SK-N-SH (cell line): ENCODE data around the gene UNKL.

Source experiments
- CTCF ChIP-seq: fragments of 200-600 bp; sonication (generic); IDR thresholded peaks from 2 replicates; pipeline ENCODE4 v1.6.1; 2017; ENCODE audit warnings: antibody characterized with exemption, mild to moderate bottlenecking, moderate library complexity
- EZH2phosphoT487 ChIP-seq: fragments of 200-600 bp; sonication (generic); IDR thresholded peaks from 2 replicates; pipeline ENCODE4 v1.6.1; 2017; ENCODE audit warnings: low read depth, mixed run types, mild to moderate bottlenecking, antibody characterized with exemption, moderate library complexity, borderline replicate concordance
- FOXM1 ChIP-seq: IDR thresholded peaks from 2 replicates; pipeline ENCODE4 v1.4.0; 2012; ENCODE audit warnings: low read depth, mild to moderate bottlenecking
- MAX ChIP-seq: IDR thresholded peaks from 2 replicates; pipeline ENCODE4 v1.4.0; 2012; ENCODE audit warnings: low read depth
- POLR2AphosphoS5 ChIP-seq: IDR thresholded peaks from 2 replicates; pipeline ENCODE4 v1.6.1; 2012; ENCODE audit warnings: low read depth, low read length
- SIN3A ChIP-seq: IDR thresholded peaks from 2 replicates; pipeline ENCODE4 v1.6.1; 2012; ENCODE audit warnings: low read depth, mild to moderate bottlenecking, low read length, moderate library complexity, borderline replicate concordance
- TAF1 ChIP-seq: IDR thresholded peaks from 2 replicates; pipeline ENCODE4 v1.6.1; 2012; ENCODE audit warnings: low read depth, mild to moderate bottlenecking, low read length, moderate library complexity, borderline replicate concordance
- YY1 ChIP-seq: IDR thresholded peaks from 2 replicates; pipeline ENCODE4 v1.4.0; 2012; ENCODE audit warnings: low read depth, mild to moderate bottlenecking
- TF ChIP-seq, protein P1 (sequence below): IDR thresholded peaks from 2 replicates; pipeline ENCODE4 v1.6.1; 2012; ENCODE audit warnings: mild to moderate bottlenecking, low read depth, low read length, moderate library complexity

DNA sequence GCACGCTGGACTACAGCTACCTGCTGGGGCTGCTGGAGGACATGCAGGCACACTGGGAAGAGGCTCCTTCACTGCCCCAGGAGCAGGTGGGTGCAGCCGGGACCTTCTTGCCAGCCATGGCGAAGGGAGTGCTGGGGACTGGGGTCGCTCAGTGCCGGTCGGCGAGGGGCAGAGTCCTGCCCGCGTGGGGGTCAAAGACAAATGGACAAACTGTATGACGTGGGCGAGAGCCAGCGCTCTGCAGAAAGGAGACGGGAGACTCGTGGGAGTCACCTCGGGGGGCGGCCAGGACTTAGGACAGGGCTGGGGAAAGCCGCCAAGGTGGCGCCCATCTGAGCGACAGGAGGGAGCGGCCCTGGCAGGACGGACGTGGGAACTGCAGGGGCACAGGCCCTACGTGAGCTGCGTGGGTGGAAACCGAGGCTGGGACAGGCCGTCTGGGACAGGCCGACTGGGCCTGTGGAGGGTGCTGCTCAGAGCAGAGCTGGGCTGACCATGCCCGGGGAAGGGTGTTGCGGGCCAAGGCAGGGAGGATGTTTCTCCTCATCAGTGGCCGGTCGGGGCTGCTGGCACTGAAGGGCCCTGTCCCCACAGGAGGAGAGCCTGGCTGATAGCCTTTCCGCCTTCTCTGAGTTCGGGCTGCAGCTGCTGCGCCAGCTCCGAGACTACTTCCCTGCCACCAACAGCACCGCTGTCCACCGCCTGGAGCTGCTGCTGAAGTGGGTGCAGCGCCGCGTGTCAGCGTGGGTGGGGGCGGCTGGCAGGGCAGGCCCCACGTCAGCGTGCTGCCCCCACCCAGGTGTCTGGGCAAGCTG, 70.9 kb downstream of the UNKL start:
- TF ChIP-seq CTCF: no peak
- no peak for TF ChIP-seq POLR2AphosphoS5
- TF ChIP-seq, protein P1, sequence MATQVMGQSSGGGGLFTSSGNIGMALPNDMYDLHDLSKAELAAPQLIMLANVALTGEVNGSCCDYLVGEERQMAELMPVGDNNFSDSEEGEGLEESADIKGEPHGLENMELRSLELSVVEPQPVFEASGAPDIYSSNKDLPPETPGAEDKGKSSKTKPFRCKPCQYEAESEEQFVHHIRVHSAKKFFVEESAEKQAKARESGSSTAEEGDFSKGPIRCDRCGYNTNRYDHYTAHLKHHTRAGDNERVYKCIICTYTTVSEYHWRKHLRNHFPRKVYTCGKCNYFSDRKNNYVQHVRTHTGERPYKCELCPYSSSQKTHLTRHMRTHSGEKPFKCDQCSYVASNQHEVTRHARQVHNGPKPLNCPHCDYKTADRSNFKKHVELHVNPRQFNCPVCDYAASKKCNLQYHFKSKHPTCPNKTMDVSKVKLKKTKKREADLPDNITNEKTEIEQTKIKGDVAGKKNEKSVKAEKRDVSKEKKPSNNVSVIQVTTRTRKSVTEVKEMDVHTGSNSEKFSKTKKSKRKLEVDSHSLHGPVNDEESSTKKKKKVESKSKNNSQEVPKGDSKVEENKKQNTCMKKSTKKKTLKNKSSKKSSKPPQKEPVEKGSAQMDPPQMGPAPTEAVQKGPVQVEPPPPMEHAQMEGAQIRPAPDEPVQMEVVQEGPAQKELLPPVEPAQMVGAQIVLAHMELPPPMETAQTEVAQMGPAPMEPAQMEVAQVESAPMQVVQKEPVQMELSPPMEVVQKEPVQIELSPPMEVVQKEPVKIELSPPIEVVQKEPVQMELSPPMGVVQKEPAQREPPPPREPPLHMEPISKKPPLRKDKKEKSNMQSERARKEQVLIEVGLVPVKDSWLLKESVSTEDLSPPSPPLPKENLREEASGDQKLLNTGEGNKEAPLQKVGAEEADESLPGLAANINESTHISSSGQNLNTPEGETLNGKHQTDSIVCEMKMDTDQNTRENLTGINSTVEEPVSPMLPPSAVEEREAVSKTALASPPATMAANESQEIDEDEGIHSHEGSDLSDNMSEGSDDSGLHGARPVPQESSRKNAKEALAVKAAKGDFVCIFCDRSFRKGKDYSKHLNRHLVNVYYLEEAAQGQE: no peak
- TF ChIP-seq SIN3A: no peak
- TF ChIP-seq FOXM1: no peak
- no peak for TF ChIP-seq EZH2phosphoT487
- TF ChIP-seq YY1: no peak
- no peak for TF ChIP-seq MAX
- TF ChIP-seq TAF1: no peak
